ENCODE data around the gene ANKMY1.

- TF ChIP-seq ZFP30 (CRISPR knock-in tag; IDR thresholded peaks at IDR 0.05) (no peak), TOX (CRISPR knock-in tag; IDR thresholded peaks at IDR 0.05; ENCODE audit: borderline replicate concordance) (no peak), BACH2 (CRISPR knock-in tag; IDR thresholded peaks at IDR 0.05; ENCODE audit: borderline replicate concordance) (no peak), ESRRG (CRISPR knock-in tag; IDR thresholded peaks at IDR 0.05) (no peak), CSDC2 (CRISPR knock-in tag; IDR thresholded peaks at IDR 0.05) (no peak), ARNTL (CRISPR knock-in tag; IDR thresholded peaks at IDR 0.05; ENCODE audit: borderline replicate concordance, low read depth) (no peak), PATZ1 (CRISPR knock-in tag; IDR thresholded peaks at IDR 0.05; ENCODE audit: borderline replicate concordance) (no peak), ZNF565 (CRISPR knock-in tag; conservative IDR thresholded peaks at IDR 0.05; ENCODE audit: low read depth) (no peak), ZNF8 (CRISPR knock-in tag; IDR thresholded peaks at IDR 0.05) (no peak), ZFP3 (CRISPR knock-in tag; IDR thresholded peaks at IDR 0.05) (no peak)
These were observed 13.7 kb upstream of the ANKMY1 start for GRCh38 chr2:240571314-240571973.
